Heart right ventricle (tissue), 16 donors: Measurements from ENCODE around the gene CKS1B. TPM values are rescaled to one million over a fixed set of nuclear protein-coding genes. Genes with fewer than 3 reads are reported as not detected.

ENCODE experiments used
- ATAC-seq, 8 donors: fragments of 200-7000 bp; cut with Tn5 transposase; one replicate each; pipeline ENCODE4 v1.9.1; 2020; ENCODE audit warnings: mild to moderate bottlenecking in 8 of 8, moderate library complexity in 8 of 8, moderate number of reproducible peaks in 1 of 8
- DNase-seq, 2 donors: peaks; one replicate each; pipeline ENCODE4 v3.0.0-alpha.2; 2020
- H3K27ac ChIP-seq, 10 donors: fragments of 200-600 bp; sonication (generic) in 2 of 10; one replicate each; pipeline versions ENCODE4 v1.5.0 to v1.8.0; 2020 to 2022; ENCODE audit warnings: mild to moderate bottlenecking in 3 of 10
- H3K27me3 ChIP-seq, 7 donors: fragments of 200-600 bp; one replicate each; pipeline ENCODE4 v1.8.0; 2021 to 2022; ENCODE audit warnings: mild to moderate bottlenecking in 2 of 7
- H3K36me3 ChIP-seq, 9 donors: fragments of 200-600 bp; sonication (generic) in 1 of 9; one replicate each; pipeline versions ENCODE4 v1.5.0 to v1.8.0; 2020 to 2022; ENCODE audit warnings: mild to moderate bottlenecking in 2 of 9
- H3K4me1 ChIP-seq, 9 donors: fragments of 200-600 bp; sonication (generic) in 1 of 9; one replicate each; pipeline versions ENCODE4 v1.5.0 to v1.8.0; 2020 to 2022; ENCODE audit warnings: mild to moderate bottlenecking in 4 of 9
- H3K4me3 ChIP-seq, 10 donors: fragments of 200-600 bp; sonication (generic) in 2 of 10; one replicate each; pipeline versions ENCODE4 v1.5.0 to v1.8.0; 2020 to 2022; ENCODE audit warnings: mild to moderate bottlenecking in 7 of 10, moderate library complexity in 2 of 10
- H3K9me3 ChIP-seq, 11 donors: fragments of 200-600 bp in 10 of 11; sonication (generic) in 2 of 11; one replicate each; pipeline versions ENCODE4 v1.5.0 to v1.8.0; 2013 to 2022; ENCODE audit warnings: mild to moderate bottlenecking in 2 of 11, control low read depth in 1 of 11, moderate library complexity in 1 of 11
- WGBS, 2 donors: extraction: QIAGEN DNeasy Blood & Tissue Kit; methylation state at CpG; one replicate each; pipeline ENCODE4 v1.1.7; 2013; ENCODE audit warnings: inconsistent platforms in 1 of 2; 5-methylcytosine and 5-hydroxymethylcytosine counted together
- intact Hi-C, 10 donors: fragments of 100-400 bp; cut with DNase I; formaldehyde crosslinking; loops; one replicate each; pipeline versions ENCODE4 v1.11.1 to v1.14.2; 2022
- polyA plus RNA-seq, 2 donors: library from polyadenylated mRNA; stranded (reverse); fragments of 200-250 nt; gene quantifications; one replicate each; pipeline ENCODE4 v1.2.3, GENCODE V29; 2013
- total RNA-seq, 10 donors: library from RNA; stranded (reverse); fragmentation: NEBNext Ultra II Directional in 3 of 10; extraction: Animal tissue kit (Norgen Biotek cat#: 25700) in 3 of 10; gene quantifications; one replicate each; pipeline versions ENCODE4 v1.2.1 to v1.2.4, GENCODE V29; 2021 to 2023
- TF ChIP-seq, protein P1 (sequence below), 9 donors: fragments of 200-600 bp; sonication (generic) in 2 of 9; IDR thresholded peaks; one replicate each; pipeline versions ENCODE4 v1.5.0 to v1.8.0; 2021 to 2022; ENCODE audit warnings: antibody characterized with exemption in 9 of 9, mild to moderate bottlenecking in 5 of 9, moderate library complexity in 1 of 9
- donor health status: Arrhythmogenic right ventricular cardiomyopathy.
- donor health status: ischemic (EF 13 %, LVEDD 7.1; RV severe dilation, severe dysfunction).
- donor health status: healthy with polysubstance abuse.
- donor health status: DM: no; HTN: yes; CAD: no.
- donor health status: DM: no; HTN: no; CAD: no.
- donor health status: ischemic (EF 25% LVEDD 6.9; RV normal size, moderate dysfunction).
- donor health status: ischemic (EF 25% LVEDD 5.7; RV mildly dilated, moderate dysfunction).
- donor health status: healthy.
- donor health status: DM: yes; HTN: yes; CAD: no.
- donor health status: Ischemic cardiomyopathy.
- donor health status: ischemic (EF 35%, LVEDD 5.7; RV mildly dilated, moderate dysfunction).
- donor health status: nonischemic (EF 11% LVEDD 7.7; RV severe dilation, severe dysfunction).
- donor health status: DM: yes; HTN: yes; CAD: no.
- donor health status: PGD.
- donor health status: ischemic (EF 29% LVEDD 5.4; RV normal size, mild dysfunction).
- donor health status: nonischemic (EF 23%, LVEDD 6.1; RV moderate dilation, normal function).

The CKS1B gene
- total and polyA plus RNA-seq, 12 donors: 4.6 to 36.7 (median 17.5) TPM

DNA sequence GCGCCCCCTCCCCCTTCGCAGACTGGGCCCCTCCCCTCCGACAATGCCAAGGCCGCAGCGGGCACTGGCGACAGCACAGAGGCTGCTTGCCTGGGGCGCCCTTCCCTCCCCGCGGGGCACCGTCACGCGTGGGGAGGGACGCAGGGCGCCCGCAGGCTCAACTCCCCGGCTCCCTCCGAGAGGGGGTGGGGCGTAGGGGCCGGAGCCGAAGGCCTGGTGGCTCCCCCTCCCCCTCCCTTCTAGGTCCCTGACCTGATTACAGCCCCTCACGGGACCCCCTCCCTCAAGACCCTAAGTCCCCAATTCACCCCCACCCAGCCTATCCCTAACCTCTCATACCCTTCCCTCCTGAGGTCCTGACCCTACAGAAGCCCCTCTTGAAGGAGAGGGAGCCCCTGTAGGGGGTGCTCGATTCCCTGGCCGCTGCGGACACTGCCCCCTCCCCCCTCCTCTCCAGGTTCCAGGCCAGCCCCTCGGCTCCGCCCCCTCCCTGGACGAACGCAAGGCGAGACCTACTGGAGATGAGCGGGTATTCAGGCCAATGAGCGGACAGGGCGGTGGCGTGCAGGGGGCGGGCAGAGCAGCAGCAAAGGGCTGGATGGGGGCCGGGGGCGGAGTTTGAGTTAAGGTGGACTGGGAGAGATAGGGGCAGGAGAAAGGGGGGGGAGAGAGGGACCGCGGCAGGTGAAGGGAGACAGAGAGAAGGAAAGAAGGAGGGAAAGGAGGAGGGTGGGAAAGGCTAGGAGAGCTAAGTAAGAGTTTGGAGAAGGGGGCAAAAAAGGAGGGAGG is 27.4 kb downstream of the CKS1B start:
- Histone ChIP-seq H3K4me1 (peaks cover 28 to 70% (median 50%) of the 10 kb centered on the region in 9 donors), H3K27me3 (no peaks in the 10 kb centered on the region), H3K36me3 (no peaks in the 10 kb centered on the region), H3K9me3 (no peaks in the 10 kb centered on the region), H3K4me3 (peak overlapping the region; percentile 50 to 97 (median 91)), H3K27ac (peak overlapping the region; percentile 80 to 98 (median 95))
- 1 to 2% methylated on average over 37 to 38 of the region's 38 CpGs for WGBS, 2 donors
- TF ChIP-seq, protein P1, sequence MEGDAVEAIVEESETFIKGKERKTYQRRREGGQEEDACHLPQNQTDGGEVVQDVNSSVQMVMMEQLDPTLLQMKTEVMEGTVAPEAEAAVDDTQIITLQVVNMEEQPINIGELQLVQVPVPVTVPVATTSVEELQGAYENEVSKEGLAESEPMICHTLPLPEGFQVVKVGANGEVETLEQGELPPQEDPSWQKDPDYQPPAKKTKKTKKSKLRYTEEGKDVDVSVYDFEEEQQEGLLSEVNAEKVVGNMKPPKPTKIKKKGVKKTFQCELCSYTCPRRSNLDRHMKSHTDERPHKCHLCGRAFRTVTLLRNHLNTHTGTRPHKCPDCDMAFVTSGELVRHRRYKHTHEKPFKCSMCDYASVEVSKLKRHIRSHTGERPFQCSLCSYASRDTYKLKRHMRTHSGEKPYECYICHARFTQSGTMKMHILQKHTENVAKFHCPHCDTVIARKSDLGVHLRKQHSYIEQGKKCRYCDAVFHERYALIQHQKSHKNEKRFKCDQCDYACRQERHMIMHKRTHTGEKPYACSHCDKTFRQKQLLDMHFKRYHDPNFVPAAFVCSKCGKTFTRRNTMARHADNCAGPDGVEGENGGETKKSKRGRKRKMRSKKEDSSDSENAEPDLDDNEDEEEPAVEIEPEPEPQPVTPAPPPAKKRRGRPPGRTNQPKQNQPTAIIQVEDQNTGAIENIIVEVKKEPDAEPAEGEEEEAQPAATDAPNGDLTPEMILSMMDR (IDR thresholded peaks at IDR 0.05): peak in 7 of 9 donors; percentile 14 to 64 (median 49)
- intact Hi-C loops: loop anchor here in 5 of 10 donors (1.0 to 10.0 kb wide), 5 partner anchors 15 to 63 kb away; partner anchors contain the start of genes CKS1B (in 3 of the 5), ADAM15 (in 1 of the 5), EFNA4 (in 1 of the 5) and PYGO2 (in 1 of the 5)
- ATAC-seq: peak; percentile 80 to 92 (median 86)
- DNase-seq: peak; percentile 100

DNA sequence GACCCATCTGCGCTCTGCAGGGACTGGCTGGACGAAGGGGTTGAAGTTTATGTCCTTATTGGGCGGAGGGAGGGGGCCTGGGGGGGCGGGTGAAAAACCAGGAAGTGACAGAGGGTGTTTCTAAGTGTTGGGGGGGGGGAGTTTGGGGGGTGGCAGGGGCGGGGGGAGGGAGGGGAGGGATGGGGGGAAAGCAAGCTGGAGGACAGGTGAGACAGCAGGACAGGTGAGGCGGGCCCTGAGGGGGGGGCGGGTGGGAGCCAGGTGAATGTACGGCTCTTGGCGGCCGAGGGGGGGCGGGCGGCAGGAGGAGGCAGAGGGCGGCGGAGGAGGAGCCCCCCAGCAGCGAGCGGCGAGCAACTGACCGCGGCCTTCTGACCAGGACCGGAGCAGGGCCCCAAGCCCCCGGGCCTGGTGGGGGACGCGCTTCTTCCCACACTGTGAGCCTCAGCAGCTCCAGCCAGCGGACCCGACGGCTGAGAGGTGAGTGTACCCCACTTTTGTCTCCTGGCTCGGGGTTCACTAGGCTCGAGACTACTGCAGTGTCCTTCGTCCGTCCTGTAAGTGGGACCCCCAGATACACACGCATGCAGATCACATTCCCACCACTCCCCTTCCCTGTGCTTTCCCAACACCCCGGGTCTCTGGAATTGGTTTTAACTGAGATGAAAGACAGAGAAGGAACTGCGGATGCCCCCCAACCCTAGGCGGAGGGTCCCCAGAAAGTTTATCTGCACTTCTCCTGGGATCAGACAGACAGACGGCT is 28.2 kb downstream of the CKS1B start, which contains the start of gene ZBTB7B:
Gene ZBTB7B, plus strand, starts transcription at position 339 of the 763 bp plus-strand sequence. CDS start 11,859 bp downstream, outside the sequence.
- 0% methylated on average over 22 to 32 of the region's 35 CpGs for WGBS, 2 donors
- Histone ChIP-seq H3K27me3 (no peaks in the 10 kb centered on the region), H3K36me3 (no peaks in the 10 kb centered on the region), H3K27ac (peak within 1 kb of the TSS; percentile 92 to 98 (median 96)), H3K4me1 (peaks cover 31 to 71% (median 58%) of the 10 kb centered on the region in 9 donors), H3K4me3 (peak within 1 kb of the TSS; percentile 50 to 97 (median 91)), H3K9me3 (no peaks in the 10 kb centered on the region)
- intact Hi-C loops: loop anchor here in 3 of 10 donors (5.0 to 10.0 kb wide), 3 partner anchors 40 to 62 kb away; partner anchors contain the start of genes ADAM15 (in 1 of the 3), EFNA4 (in 1 of the 3) and PYGO2 (in 1 of the 3)
- peak in 1 of 2 donors; percentile 55 for DNase-seq
- peak in 7 of 8 donors; percentile 0 to 16 (median 4) for ATAC-seq
- TF ChIP-seq, protein P1 (IDR thresholded peaks at IDR 0.05): no peak

DNA sequence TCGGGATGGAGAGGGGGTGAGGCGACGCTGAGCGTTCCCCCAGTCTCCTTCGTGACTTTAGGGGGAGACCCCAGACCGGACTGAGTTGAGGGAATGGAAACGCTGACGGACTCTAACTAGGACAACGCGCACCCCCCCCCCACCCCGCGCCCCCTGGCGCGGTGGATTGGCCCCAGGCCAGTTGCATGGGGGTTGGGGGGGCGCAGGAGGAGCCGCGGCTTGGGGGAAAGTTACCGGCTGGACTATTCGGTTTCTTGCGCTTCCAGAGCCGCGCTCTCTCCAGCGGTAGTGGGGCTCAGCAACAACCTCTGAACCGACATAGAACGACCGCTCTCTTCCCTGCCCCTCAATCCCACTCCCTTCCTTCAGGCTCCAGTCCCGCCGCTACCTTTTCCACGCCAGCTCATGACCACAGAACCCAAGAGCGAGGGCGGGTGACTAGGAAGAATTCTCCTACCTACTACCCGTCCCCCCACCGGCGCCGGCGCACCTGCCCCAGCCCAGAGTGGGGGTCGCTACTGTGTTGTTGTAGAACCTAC is 28.8 kb downstream of the CKS1B start:
- Histone ChIP-seq H3K9me3 (no peaks in the 10 kb centered on the region), H3K4me1 (peaks cover 35 to 72% (median 64%) of the 10 kb centered on the region in 9 donors), H3K27ac (peak overlapping the region; percentile 90 to 98 (median 96)), H3K4me3 (peak overlapping the region; percentile 50 to 97 (median 91)), H3K27me3 (no peaks in the 10 kb centered on the region), H3K36me3 (no peaks in the 10 kb centered on the region)
- WGBS, 2 donors: 1% methylated on average over 37 of the region's 37 CpGs
- DNase-seq (no peak), ATAC-seq (no peak)
- intact Hi-C loops: loop anchor here in 3 of 10 donors (5.0 to 10.0 kb wide), 3 partner anchors 41 to 62 kb away; partner anchors contain the start of genes ADAM15 (in 1 of the 3), EFNA4 (in 1 of the 3) and PYGO2 (in 1 of the 3)
- TF ChIP-seq, protein P1 (IDR thresholded peaks at IDR 0.05): no peak
